Measurements from ENCODE around the gene MYH1. TPM values are rescaled to one million over a fixed set of nuclear protein-coding genes. Genes with fewer than 3 reads are reported as not detected.

MYH1 gene
- total RNA-seq, 1 donor from 2014 or later: not detected

- intact Hi-C loops (cut with micrococcal nuclease): no loop called here
- no peak overlapping the region for H3K4me3 Mint-ChIP-seq
- no peak for DNase-seq
- no peaks in the 10 kb centered on the region for H3K36me3 Mint-ChIP-seq (ENCODE audit: low read depth)
- no peak overlapping the region for H3K27ac Mint-ChIP-seq
- H3K4me1 Mint-ChIP-seq: no peaks in the 10 kb centered on the region
- no peaks in the 10 kb centered on the region for H3K9me3 Mint-ChIP-seq
- H3K27me3 Mint-ChIP-seq: no peaks in the 10 kb centered on the region
These were observed 3.6 kb upstream of the MYH1 start for GRCh38 chr17:10521949-10522348.

GRCh38 chr17:10516638-10517037 is 1.7 kb downstream of the MYH1 start:
- no peak overlapping the region for H3K4me3 Mint-ChIP-seq
- DNase-seq: no peak
- intact Hi-C loops (cut with micrococcal nuclease): no loop called here
- no peaks in the 10 kb centered on the region for H3K27me3 Mint-ChIP-seq
- H3K27ac Mint-ChIP-seq: no peak overlapping the region
- no peaks in the 10 kb centered on the region for H3K36me3 Mint-ChIP-seq (ENCODE audit: low read depth)
- no peaks in the 10 kb centered on the region for H3K9me3 Mint-ChIP-seq
- no peaks in the 10 kb centered on the region for H3K4me1 Mint-ChIP-seq

- Mint-ChIP-seq H3K36me3 (ENCODE audit: low read depth) (no peaks in the 10 kb centered on the region), H3K4me1 (no peaks in the 10 kb centered on the region), H3K27ac (no peak overlapping the region), H3K9me3 (no peaks in the 10 kb centered on the region), H3K27me3 (no peaks in the 10 kb centered on the region), H3K4me3 (no peak overlapping the region)
- no peak for DNase-seq
- intact Hi-C loops (cut with micrococcal nuclease): no loop called here
These were observed 2.3 kb downstream of the MYH1 start for GRCh38 chr17:10516065-10516464.

GRCh38 chr17:10513299-10514067 is 4.9 kb downstream of the MYH1 start:
- intact Hi-C loops (cut with micrococcal nuclease): no loop called here
- H3K9me3 Mint-ChIP-seq: no peaks in the 10 kb centered on the region
- no peaks in the 10 kb centered on the region for H3K27me3 Mint-ChIP-seq
- H3K36me3 Mint-ChIP-seq (ENCODE audit: low read depth): no peaks in the 10 kb centered on the region
- no peak overlapping the region for H3K4me3 Mint-ChIP-seq
- H3K4me1 Mint-ChIP-seq: no peaks in the 10 kb centered on the region
- no peak for DNase-seq
- no peak overlapping the region for H3K27ac Mint-ChIP-seq

- Mint-ChIP-seq H3K4me1 (no peaks in the 10 kb centered on the region), H3K27ac (no peak overlapping the region), H3K4me3 (no peak overlapping the region), H3K36me3 (ENCODE audit: low read depth) (no peaks in the 10 kb centered on the region), H3K9me3 (no peaks in the 10 kb centered on the region), H3K27me3 (no peaks in the 10 kb centered on the region)
- no peak for DNase-seq
- intact Hi-C loops (cut with micrococcal nuclease): no loop called here
These were observed 5.5 kb downstream of the MYH1 start for GRCh38 chr17:10512856-10513255.

GRCh38 chr17:10499950-10500349 is 18.4 kb downstream of the MYH1 start:
- Mint-ChIP-seq H3K36me3 (ENCODE audit: low read depth) (no peaks in the 10 kb centered on the region), H3K27me3 (no peaks in the 10 kb centered on the region), H3K4me3 (no peak overlapping the region), H3K4me1 (no peaks in the 10 kb centered on the region), H3K9me3 (no peaks in the 10 kb centered on the region), H3K27ac (no peak overlapping the region)
- no peak for DNase-seq
- intact Hi-C loops (cut with micrococcal nuclease): no loop called here

- Mint-ChIP-seq H3K27ac (no peak overlapping the region), H3K4me1 (no peaks in the 10 kb centered on the region), H3K27me3 (no peaks in the 10 kb centered on the region), H3K4me3 (no peak overlapping the region), H3K36me3 (ENCODE audit: low read depth) (no peaks in the 10 kb centered on the region), H3K9me3 (peaks cover 14% of the 10 kb centered on the region)
- no peak for DNase-seq
- intact Hi-C loops (cut with micrococcal nuclease): no loop called here
These were observed 26.3 kb downstream of the MYH1 start for GRCh38 chr17:10492004-10492403.

- H3K27me3 Mint-ChIP-seq: no peaks in the 10 kb centered on the region
- H3K27ac Mint-ChIP-seq: no peak overlapping the region
- no peak overlapping the region for H3K4me3 Mint-ChIP-seq
- DNase-seq: no peak
- H3K4me1 Mint-ChIP-seq: no peaks in the 10 kb centered on the region
- intact Hi-C loops (cut with micrococcal nuclease): no loop called here
- H3K9me3 Mint-ChIP-seq: peaks cover 18% of the 10 kb centered on the region
- H3K36me3 Mint-ChIP-seq (ENCODE audit: low read depth): no peaks in the 10 kb centered on the region
These were observed 36.1 kb downstream of the MYH1 start for GRCh38 chr17:10482252-10482651.

GRCh38 chr17:10477701-10478100 is 40.6 kb downstream of the MYH1 start:
- H3K4me3 Mint-ChIP-seq: no peak overlapping the region
- H3K36me3 Mint-ChIP-seq (ENCODE audit: low read depth): no peaks in the 10 kb centered on the region
- no peaks in the 10 kb centered on the region for H3K9me3 Mint-ChIP-seq
- intact Hi-C loops (cut with micrococcal nuclease): no loop called here
- DNase-seq: no peak
- no peaks in the 10 kb centered on the region for H3K27me3 Mint-ChIP-seq
- no peaks in the 10 kb centered on the region for H3K4me1 Mint-ChIP-seq
- H3K27ac Mint-ChIP-seq: no peak overlapping the region

GRCh38 chr17:10474536-10474935 is 43.8 kb downstream of the MYH1 start:
- no peak for DNase-seq
- Mint-ChIP-seq H3K4me3 (no peak overlapping the region), H3K27me3 (no peaks in the 10 kb centered on the region), H3K27ac (no peak overlapping the region), H3K4me1 (no peaks in the 10 kb centered on the region), H3K9me3 (no peaks in the 10 kb centered on the region), H3K36me3 (ENCODE audit: low read depth) (no peaks in the 10 kb centered on the region)
- intact Hi-C loops (cut with micrococcal nuclease): no loop called here

GRCh38 chr17:10471858-10472257 is 46.5 kb downstream of the MYH1 start:
- Mint-ChIP-seq H3K4me3 (no peak overlapping the region), H3K9me3 (no peaks in the 10 kb centered on the region), H3K27me3 (no peaks in the 10 kb centered on the region), H3K27ac (no peak overlapping the region), H3K4me1 (no peaks in the 10 kb centered on the region), H3K36me3 (ENCODE audit: low read depth) (no peaks in the 10 kb centered on the region)
- no peak for DNase-seq
- intact Hi-C loops (cut with micrococcal nuclease): no loop called here

- no peak within 1 kb of the TSS for H3K4me3 Mint-ChIP-seq
- H3K27me3 Mint-ChIP-seq: no peaks in the 10 kb centered on the region
- H3K27ac Mint-ChIP-seq: no peak within 1 kb of the TSS
- no peaks in the 10 kb centered on the region for H3K4me1 Mint-ChIP-seq
- intact Hi-C loops (cut with micrococcal nuclease): no loop called here
- H3K9me3 Mint-ChIP-seq: no peaks in the 10 kb centered on the region
- H3K36me3 Mint-ChIP-seq (ENCODE audit: low read depth): no peaks in the 10 kb centered on the region
- no peak for DNase-seq
These were observed 48.9 kb downstream of the MYH1 start, which contains the start of gene MYH4 for GRCh38 chr17:10469459-10469858. TSS of gene MYH4 (minus strand) at chr17:10469559. CDS start at chr17:10466745, 2,814 bp downstream.

GRCh38 chr17:10463402-10463801 is 54.9 kb downstream of the MYH1 start:
- H3K27ac Mint-ChIP-seq: no peak overlapping the region
- H3K4me3 Mint-ChIP-seq: no peak overlapping the region
- no peaks in the 10 kb centered on the region for H3K27me3 Mint-ChIP-seq
- intact Hi-C loops (cut with micrococcal nuclease): no loop called here
- H3K36me3 Mint-ChIP-seq (ENCODE audit: low read depth): no peaks in the 10 kb centered on the region
- H3K9me3 Mint-ChIP-seq: no peaks in the 10 kb centered on the region
- DNase-seq: no peak
- no peaks in the 10 kb centered on the region for H3K4me1 Mint-ChIP-seq

- Mint-ChIP-seq H3K27me3 (no peaks in the 10 kb centered on the region), H3K36me3 (ENCODE audit: low read depth) (no peaks in the 10 kb centered on the region), H3K4me1 (no peaks in the 10 kb centered on the region), H3K27ac (no peak overlapping the region), H3K4me3 (no peak overlapping the region), H3K9me3 (no peaks in the 10 kb centered on the region)
- no peak for DNase-seq
- intact Hi-C loops (cut with micrococcal nuclease): no loop called here
These were observed 58.3 kb downstream of the MYH1 start for GRCh38 chr17:10460062-10460461.

- intact Hi-C loops (cut with micrococcal nuclease): no loop called here
- H3K4me3 Mint-ChIP-seq: no peak overlapping the region
- H3K9me3 Mint-ChIP-seq: no peaks in the 10 kb centered on the region
- H3K36me3 Mint-ChIP-seq (ENCODE audit: low read depth): no peaks in the 10 kb centered on the region
- no peak for DNase-seq
- no peaks in the 10 kb centered on the region for H3K27me3 Mint-ChIP-seq
- H3K27ac Mint-ChIP-seq: no peak overlapping the region
- H3K4me1 Mint-ChIP-seq: no peaks in the 10 kb centered on the region
These were observed 59.6 kb downstream of the MYH1 start for GRCh38 chr17:10458701-10459100.

Measured in activated CD4-positive, alpha-beta T cell treated with anti-CD3 and anti-CD28 coated beads, Interleukin-2, amount 10 ng/mL, durations not matched to agents 24 days and 14 days (primary cell).